GM08714 (cell line): Measurements from ENCODE around the gene HSBP1L1.

Experiments
- H3K4me3 ChIP-seq: fragments of 200-500 bp; sonication (Bioruptor generic); 2 replicates; pipeline ENCODE4 v1.5.1; 2014; ENCODE audit warnings: mild to moderate bottlenecking, low read length, inconsistent platforms
- ZNF274 ChIP-seq: IDR thresholded peaks from 2 replicates; pipeline ENCODE4 v1.6.1; 2012; ENCODE audit warnings: mild to moderate bottlenecking, low read depth, low read length

Gene HSBP1L1

DNA sequence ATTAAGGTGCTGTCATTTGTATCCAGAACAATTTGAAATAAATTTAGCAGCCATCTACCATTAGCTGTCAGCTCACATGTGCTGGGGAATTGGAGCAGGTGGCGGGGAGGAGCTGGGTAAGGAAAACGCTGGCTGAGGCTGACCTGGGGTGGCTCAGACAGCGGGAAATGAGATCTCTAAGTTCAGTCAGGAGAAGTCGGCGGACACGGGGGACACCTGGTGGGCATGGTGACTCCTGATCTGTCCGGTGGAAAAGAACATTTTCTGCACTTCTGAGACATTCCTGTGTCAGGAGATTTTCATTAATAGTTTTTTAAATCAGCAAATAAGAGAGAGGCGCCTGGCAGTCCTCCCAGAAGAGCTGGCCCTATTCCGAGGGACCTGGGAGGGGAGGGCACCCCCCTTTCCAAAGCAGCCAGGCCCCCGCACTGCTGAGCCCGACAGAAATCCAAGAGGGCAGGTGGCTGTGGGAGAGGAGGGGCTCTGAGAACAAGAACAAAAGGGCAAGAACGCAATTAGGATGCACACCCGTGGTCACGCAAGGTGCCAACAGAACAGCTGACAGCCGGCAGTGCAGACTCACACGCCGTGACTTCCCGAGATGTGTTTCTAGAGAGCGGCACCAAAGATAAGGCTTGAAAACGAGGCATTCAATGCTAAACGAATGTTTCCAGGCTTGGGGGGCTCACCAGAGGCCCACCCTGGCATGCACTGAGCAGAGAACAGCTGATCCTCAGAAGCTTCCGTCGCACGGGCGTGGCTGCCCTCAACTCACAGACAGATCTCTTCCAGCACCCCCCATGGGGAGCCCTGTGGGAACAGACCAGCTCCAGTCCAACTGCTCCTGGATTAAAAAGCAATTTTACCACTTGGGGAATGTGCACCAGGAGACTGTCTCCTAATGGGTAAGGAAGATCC lies 39.4 kb upstream of the HSBP1L1 start:
- TF ChIP-seq ZNF274, result no peak
- H3K4me3 ChIP-seq, result no peak overlapping the region

DNA sequence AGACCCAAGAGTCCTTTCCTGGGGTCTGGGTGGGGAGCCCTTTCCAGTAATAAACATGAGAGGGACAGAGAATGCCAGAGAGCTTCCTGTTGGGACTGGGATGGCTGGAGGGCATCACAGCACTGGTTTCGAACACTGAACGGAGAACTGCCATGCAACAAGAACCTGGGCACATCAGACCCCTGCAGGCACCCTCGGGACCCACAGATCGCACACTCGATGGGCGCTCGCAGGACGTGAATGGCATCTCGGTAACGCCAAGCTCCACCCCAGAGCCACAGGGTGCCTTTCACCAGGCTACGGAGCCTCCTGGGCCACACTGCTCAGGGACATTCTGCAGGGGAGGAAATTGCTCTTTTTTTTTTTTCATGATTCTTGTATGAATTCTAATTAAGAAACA lies 38.1 kb upstream of the HSBP1L1 start:
- TF ChIP-seq ZNF274, result no peak

DNA sequence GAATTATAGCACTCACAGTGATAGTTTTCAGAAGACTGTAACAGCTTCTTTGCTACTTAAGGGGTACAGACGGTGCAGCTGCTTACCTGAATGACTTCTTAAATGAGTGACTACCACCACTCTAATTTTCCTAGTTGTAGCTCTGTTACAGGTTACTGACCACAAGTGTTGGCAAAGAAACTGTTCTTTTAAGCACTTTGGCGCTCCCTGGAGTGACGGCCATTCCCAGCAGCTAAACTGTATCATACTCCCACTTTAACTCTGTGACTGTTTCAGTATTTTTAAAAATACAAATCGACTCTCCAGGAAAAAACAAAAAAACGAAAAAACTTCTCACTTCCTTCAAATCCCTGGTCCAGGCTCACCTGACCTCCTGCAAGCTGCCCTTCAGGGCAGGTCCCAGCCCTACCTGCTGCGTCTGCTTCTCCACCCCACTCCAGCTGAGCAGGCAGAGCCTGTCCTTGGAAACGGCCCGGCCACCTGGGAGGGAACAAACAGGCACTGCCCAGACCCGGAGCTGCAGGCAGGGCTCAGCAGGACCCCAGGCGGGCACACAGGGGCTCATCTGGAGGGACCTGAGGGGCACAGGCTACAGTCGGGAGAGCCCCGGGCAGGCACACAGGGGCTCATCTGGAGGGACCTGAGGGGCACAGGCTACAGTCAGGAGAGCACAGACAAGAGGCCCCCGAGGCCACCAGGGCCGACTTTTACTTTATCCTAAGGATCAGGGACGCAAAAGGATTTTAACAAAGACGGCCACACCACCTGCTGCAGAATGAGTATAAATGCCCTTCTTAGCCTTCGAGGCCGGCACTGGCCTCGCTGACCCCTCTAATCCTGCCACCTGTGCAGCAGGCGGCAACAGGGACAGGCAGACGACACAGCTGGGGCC lies 37.5 kb upstream of the HSBP1L1 start:
- no peak for TF ChIP-seq ZNF274
- no peak overlapping the region for H3K4me3 ChIP-seq

More for the DNA sequence above, 38.1 kb upstream of the HSBP1L1 start:
- no peak overlapping the region for H3K4me3 ChIP-seq

DNA sequence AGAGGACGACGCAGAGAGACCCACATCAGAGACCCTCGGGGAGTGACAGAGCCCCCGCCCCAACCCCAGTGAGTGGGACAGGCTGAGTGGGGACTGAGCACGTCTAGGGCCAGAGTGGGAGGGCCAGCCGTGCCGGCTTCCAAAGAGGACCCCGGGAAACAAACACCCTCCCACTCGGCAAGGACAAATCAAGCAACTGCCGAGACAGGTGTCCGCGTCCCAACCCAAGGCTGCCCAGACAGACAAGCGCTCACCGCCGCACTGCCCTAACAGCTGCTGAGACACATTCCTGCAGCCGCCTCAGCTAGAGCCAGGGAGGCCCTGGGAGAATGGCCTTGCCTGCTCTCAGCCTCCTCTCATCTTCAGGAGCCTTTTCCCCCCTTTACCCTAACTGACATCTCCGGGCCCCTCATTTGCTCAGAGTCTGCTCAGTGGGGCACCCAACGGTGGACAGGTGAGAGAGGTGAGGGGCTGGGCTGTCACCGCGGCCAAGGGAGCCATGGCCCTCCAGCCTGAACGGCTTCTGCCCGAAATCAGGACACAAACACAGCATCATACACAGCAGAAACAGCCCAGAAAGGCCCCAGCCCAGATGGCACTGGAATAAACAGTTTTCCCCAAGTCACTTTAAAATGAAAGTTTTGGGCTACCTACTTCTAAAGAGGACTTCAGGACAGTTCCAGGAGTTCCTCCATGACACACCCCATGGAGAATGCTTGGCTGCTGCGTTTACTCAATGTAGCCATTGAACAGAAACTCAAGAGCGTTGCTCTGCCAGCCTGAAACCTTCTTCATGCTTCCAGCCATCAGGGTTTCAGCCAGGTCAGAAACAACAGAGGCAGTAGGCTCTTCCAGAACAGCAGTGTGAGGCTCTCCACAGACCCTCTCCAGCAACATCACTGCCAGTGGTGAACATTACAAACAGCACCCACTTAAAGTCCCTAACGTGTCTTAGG lies 36.6 kb upstream of the HSBP1L1 start:
- H3K4me3 ChIP-seq, result no peak overlapping the region
- no peak for TF ChIP-seq ZNF274

DNA sequence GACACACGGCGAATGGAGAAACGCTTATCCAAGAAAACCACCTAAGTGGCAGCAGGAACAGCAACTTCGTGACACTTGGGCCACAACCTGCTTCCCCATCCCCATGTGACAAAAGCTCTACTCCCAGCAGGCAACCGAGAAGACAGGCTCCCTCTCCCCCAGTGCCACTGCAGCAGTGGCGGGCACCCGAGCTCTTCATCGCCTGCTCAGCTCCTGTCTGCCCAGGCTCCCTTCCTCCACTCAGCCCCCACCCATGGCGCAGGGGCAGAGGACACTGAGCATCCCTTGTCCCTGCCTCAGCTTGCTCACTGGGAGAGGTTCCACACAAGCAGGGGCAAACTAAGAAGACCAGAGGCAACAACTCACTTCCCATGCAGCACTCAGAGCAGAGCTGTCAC lies 35.9 kb upstream of the HSBP1L1 start:
- no peak overlapping the region for H3K4me3 ChIP-seq
- TF ChIP-seq ZNF274, result no peak

DNA sequence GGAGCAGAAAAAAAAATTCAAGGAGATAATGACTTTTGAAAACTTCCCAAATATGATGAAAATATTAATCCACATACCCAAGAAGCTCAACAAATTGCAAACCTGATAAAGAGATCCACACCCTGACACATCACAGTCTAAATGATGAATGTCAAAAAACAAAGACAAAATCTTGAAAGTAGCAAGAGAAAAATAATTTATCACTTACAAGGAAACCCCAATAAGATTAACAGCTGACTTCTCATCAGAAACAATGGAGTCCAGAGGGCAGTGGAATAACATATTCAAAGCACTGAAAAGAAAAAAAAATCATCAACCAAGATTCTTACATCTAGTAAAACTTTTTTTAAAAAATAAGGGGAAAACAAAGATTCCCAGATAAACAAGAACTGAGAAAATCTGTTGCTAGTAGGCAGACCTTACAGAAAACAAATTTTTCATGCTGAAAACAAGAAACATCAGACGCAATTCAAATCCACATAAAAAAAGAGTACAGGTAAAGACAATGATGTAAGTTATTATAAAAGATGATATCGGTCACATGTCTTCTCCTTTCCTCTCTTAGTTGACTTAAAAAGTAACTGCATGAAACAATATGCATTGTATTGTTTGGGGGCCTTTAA lies 34.3 kb upstream of the HSBP1L1 start:
- no peak overlapping the region for H3K4me3 ChIP-seq
- no peak for TF ChIP-seq ZNF274

DNA sequence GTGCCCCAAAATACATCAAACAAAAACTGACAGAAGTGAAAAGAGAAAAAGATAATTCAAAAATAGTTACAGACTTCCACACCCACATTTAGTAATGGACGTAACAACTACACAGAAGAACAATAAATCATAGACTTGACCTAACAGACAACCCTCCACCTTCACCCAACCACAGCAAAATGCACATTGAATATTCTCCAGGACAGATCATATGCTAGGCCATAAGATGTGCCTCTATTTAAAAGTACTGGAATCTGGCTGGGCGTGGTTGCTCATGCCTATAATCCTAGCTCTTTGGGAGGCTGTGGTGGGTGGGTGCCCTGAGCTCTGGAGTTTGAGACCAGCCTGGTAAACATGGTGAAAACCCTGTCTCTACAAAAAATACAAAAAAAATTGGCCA lies 33.0 kb upstream of the HSBP1L1 start:
- no peak for TF ChIP-seq ZNF274

DNA sequence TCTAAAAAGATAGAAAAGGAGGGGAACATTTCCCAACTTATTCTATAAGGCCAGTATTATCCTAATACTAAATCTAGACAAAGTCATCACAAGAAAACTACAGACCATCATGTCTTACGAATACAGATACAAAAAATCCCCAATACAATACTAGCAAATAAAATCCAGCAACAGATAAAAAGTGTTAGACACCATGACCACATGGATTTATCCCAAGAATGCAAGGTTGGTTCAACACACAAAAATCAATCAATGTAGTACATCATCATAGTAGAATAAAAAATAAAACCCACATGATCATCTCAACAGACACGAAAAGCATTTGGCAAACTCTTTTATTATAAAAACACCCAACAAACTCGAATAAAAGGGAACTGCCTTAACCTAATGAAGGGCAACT lies 31.5 kb upstream of the HSBP1L1 start:
- TF ChIP-seq ZNF274, result no peak
- no peak overlapping the region for H3K4me3 ChIP-seq

More for the DNA sequence above, 33.0 kb upstream of the HSBP1L1 start:
- no peak overlapping the region for H3K4me3 ChIP-seq

DNA sequence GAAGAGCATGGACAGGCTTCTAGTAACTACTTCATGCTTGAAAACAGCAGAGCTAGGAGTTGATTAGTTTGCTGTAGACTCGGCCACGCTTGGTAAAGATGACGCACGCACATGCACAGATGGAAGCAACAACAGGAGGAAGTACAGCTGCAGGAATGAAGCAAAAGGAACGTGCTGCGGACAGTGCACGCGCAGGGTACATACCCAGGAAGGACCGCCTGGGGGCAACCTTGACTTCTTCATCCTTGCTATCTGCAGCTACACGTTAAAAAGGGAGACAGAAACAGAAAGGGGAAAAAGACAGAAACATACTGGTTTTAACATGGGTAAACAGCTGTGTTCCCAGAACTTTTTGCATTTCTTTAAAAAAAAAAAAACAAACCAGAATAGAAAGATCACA lies 30.7 kb upstream of the HSBP1L1 start:
- no peak overlapping the region for H3K4me3 ChIP-seq
- no peak for TF ChIP-seq ZNF274

DNA sequence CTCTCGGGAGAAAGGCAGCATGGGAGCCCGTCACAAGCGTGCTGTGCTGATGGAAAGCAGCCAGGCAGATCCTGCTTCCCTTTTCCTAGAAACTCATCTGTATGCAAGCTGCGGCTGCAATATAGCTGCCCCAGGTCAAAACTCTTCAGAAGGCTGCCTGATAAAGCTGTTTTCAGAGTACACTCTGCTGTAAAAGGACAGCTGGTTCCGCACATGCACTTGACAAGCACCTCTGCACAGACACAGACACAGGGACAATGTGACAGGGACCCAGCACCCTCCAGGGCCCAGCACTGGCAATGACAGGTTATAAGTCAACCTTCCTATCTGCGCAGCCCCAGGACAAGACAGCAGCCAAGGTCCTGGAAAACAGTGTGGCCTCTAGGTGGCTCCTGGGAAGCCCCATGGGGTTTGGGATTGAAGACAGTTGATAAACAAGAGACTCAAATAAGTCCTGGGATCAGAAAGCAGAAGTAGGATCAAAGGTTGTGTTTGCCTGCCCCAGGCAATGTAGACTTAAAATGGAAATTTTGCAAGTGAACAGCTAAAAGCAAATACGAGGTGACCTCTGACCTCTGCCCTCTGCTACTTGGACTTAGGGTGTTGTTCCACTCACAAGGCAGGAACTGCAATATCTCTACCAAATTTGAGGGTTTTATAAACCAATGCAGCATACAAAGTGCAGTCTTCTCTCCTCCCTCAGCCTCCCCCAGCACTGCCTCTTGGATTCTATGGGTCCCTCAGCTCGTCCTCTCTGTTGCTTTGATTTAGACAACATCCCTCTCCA lies 29.9 kb upstream of the HSBP1L1 start:
- H3K4me3 ChIP-seq, result no peak overlapping the region
- no peak for TF ChIP-seq ZNF274

DNA sequence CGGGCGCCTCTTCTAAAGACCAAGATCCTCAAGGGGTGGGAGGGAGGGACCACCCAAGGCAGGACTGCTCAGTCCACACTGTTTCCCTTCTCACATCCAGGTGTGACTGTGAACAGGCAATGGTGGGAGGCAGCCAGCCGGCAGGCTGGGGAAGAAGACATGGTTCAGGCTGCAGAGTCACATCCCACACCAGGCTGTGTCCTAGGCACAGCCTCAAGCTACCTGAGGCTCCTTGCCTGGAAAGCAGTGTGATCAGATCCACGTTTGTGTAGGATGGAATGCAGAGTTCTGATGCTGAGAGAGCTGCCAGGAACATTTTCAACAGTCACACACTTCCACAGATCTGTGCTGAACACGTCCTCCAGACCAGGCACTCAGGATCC lies 29.4 kb upstream of the HSBP1L1 start:
- H3K4me3 ChIP-seq, result no peak overlapping the region
- TF ChIP-seq ZNF274, result no peak

DNA sequence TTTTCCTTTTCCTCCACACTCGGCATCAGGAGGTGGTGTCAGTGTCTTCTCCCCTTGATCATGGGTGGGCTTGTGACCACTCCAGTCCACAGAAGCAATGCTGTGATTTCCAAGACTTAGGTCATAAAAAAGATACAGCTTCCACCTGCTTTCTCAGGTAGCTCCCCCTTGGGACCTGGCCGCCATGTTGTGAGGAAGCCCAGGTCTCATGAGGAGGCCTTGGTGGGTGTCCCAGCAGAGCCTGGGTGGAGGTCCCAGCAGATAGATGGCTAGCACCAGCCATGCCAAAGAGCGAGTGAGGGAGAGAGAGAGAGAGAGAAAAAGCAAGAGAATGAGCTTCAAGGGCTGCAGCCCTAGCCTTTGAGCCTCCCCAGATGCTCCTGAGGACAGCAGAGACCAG lies 28.9 kb upstream of the HSBP1L1 start:
- TF ChIP-seq ZNF274, result no peak
- no peak overlapping the region for H3K4me3 ChIP-seq

DNA sequence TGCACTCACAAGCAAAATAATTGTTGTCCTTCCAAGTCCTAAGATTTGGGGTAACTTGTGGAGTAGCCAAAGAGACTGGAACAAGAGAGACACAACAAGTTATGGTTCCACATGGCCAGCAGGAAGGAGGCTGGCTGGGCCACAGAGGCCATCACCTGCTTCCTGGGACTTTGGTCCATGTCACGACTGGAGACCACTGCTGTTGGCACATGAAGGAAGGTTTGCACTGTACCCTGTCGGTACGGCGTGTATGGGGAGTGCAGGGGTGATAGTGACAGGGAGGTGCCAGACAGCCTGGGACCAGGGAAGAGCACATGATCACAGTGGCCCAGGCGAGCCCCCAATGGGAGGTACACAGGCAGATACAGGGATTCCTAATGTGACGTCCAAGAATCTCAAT lies 28.5 kb upstream of the HSBP1L1 start:
- no peak for TF ChIP-seq ZNF274
- H3K4me3 ChIP-seq, result no peak overlapping the region
